GM06990 (cell line): Measurements from ENCODE around the gene OPTC.

Experiments used
- DNase-seq: peaks from one replicate; pipeline ENCODE4 v3.0.0-alpha.2; 2011; ENCODE audit not compliant: insufficient read length; ENCODE audit errors: extremely low read depth
- H3K27me3 ChIP-seq: replicated peaks from 2 replicates; pipeline ENCODE4 v1.6.0; 2011; ENCODE audit warnings: low read length; ENCODE audit not compliant: control insufficient read depth, insufficient read depth
- H3K36me3 ChIP-seq: 2 replicates; pipeline ENCODE4 v1.5.1; 2011; ENCODE audit warnings: low read length; ENCODE audit not compliant: control insufficient read depth, insufficient read depth
- H3K4me3 ChIP-seq: replicated peaks from 2 replicates; pipeline ENCODE4 v1.5.1; 2011; ENCODE audit warnings: low read depth, mild to moderate bottlenecking, control low read depth, low read length
- CTCF ChIP-seq: IDR thresholded peaks from 2 replicates; pipeline ENCODE4 v1.5.1; 2011; ENCODE audit warnings: low read length, control low read depth, mild to moderate bottlenecking, inconsistent platforms; ENCODE audit not compliant: insufficient read depth, poor library complexity, severe bottlenecking

The OPTC gene

GRCh38 chr1:203528063-203528462, 34.1 kb downstream of the OPTC start:
- Histone ChIP-seq H3K4me3 (no peak overlapping the region), H3K36me3 (no peaks in the 10 kb centered on the region), H3K27me3 (no peaks in the 10 kb centered on the region; the same call in 1 of the 2 replicates)
- DNase-seq = no peak
- TF ChIP-seq CTCF = no peak

GRCh38 chr1:203528976-203529835, 35.3 kb downstream of the OPTC start:
- H3K27me3 ChIP-seq = no peaks in the 10 kb centered on the region; the same call in 1 of the 2 replicates
- no peak overlapping the region for H3K4me3 ChIP-seq
- no peaks in the 10 kb centered on the region for H3K36me3 ChIP-seq
- DNase-seq = no peak
- TF ChIP-seq CTCF = no peak

GRCh38 chr1:203531063-203531462, 37.1 kb downstream of the OPTC start:
- Histone ChIP-seq H3K27me3 (no peaks in the 10 kb centered on the region), H3K4me3 (no peak overlapping the region), H3K36me3 (no peaks in the 10 kb centered on the region)
- TF ChIP-seq CTCF = no peak
- DNase-seq = no peak

GRCh38 chr1:203534012-203534411, 40.1 kb downstream of the OPTC start:
- Histone ChIP-seq H3K36me3 (no peaks in the 10 kb centered on the region), H3K27me3 (no peaks in the 10 kb centered on the region; the same call in 1 of the 2 replicates), H3K4me3 (no peak overlapping the region)
- no peak for TF ChIP-seq CTCF
- no peak for DNase-seq

GRCh38 chr1:203534526-203534925, 40.6 kb downstream of the OPTC start:
- Histone ChIP-seq H3K4me3 (no peak overlapping the region), H3K36me3 (no peaks in the 10 kb centered on the region), H3K27me3 (no peaks in the 10 kb centered on the region; the same call in 1 of the 2 replicates)
- DNase-seq = no peak
- no peak for TF ChIP-seq CTCF
